ENCODE data around the gene NRIP1. TPM values are rescaled to one million over a fixed set of nuclear protein-coding genes. Genes with fewer than 3 reads are reported as not detected.

Gene NRIP1
- total and polyA plus RNA-seq, 12 donors: 8.0 to 75.8 (median 46.0) TPM

GRCh38 chr21:14968029-14968428, 96.8 kb downstream of the NRIP1 start:
- no peaks in the 10 kb centered on the region for H3K4me1 ChIP-seq (replicated peaks in 1 of 2)
- TF ChIP-seq POLR2A (IDR thresholded peaks at IDR 0.05) (no peak), CTCF (IDR thresholded peaks at IDR 0.05) (no peak)
- DNase-seq: no peak
- H3K36me3 ChIP-seq (replicated peaks in 1 of 2): peaks cover 0 to 19% of the 10 kb centered on the region in 2 donors
- H3K4me3 ChIP-seq: no peak overlapping the region
- no peaks in the 10 kb centered on the region for H3K27me3 ChIP-seq
- no peak overlapping the region for H3K27ac ChIP-seq
- no peaks in the 10 kb centered on the region for H3K9me3 ChIP-seq (replicated peaks in 1 of 3)
- WGBS, 4 donors: 91 to 98% (median 96%) methylated on average over 5 of the region's 5 CpGs
- intact Hi-C loops (cut with DNase I): no loop called here

GRCh38 chr21:14964621-14965020, 100.2 kb downstream of the NRIP1 start:
- no peaks in the 10 kb centered on the region for H3K27me3 ChIP-seq
- 69 to 86% (median 83%) methylated on average over 6 of the region's 6 CpGs for WGBS, 4 donors
- H3K36me3 ChIP-seq (replicated peaks in 1 of 2): peaks cover 0 to 19% of the 10 kb centered on the region in 2 donors
- no peak for TF ChIP-seq POLR2A (IDR thresholded peaks at IDR 0.05)
- no peak for TF ChIP-seq CTCF (IDR thresholded peaks at IDR 0.05)
- intact Hi-C loops (cut with DNase I): no loop called here
- H3K4me1 ChIP-seq (replicated peaks in 1 of 2): no peaks in the 10 kb centered on the region
- H3K9me3 ChIP-seq (replicated peaks in 1 of 3): no peaks in the 10 kb centered on the region
- DNase-seq: no peak
- no peak overlapping the region for H3K27ac ChIP-seq
- no peak overlapping the region for H3K4me3 ChIP-seq

- intact Hi-C loops (cut with DNase I): no loop called here
- WGBS, 4 donors: 59 to 77% (median 74%) methylated on average over 3 of the region's 3 CpGs
- H3K27ac ChIP-seq: no peak overlapping the region
- no peak for DNase-seq
- H3K27me3 ChIP-seq: no peaks in the 10 kb centered on the region
- H3K36me3 ChIP-seq (replicated peaks in 1 of 2): peaks cover 0 to 5% of the 10 kb centered on the region in 2 donors
- no peaks in the 10 kb centered on the region for H3K4me1 ChIP-seq (replicated peaks in 1 of 2)
- H3K4me3 ChIP-seq: no peak overlapping the region
- H3K9me3 ChIP-seq (replicated peaks in 1 of 3): no peaks in the 10 kb centered on the region
- TF ChIP-seq CTCF (IDR thresholded peaks at IDR 0.05): no peak
- TF ChIP-seq POLR2A (IDR thresholded peaks at IDR 0.05): no peak
Measured at GRCh38 chr21:14962217-14962616, 102.6 kb downstream of the NRIP1 start.

GRCh38 chr21:14961502-14961901, 103.3 kb downstream of the NRIP1 start:
- intact Hi-C loops (cut with DNase I): no loop called here
- TF ChIP-seq POLR2A (IDR thresholded peaks at IDR 0.05): no peak
- TF ChIP-seq CTCF (IDR thresholded peaks at IDR 0.05): no peak

More at GRCh38 chr21:14961502-14961901, 103.3 kb downstream of the NRIP1 start:
- Histone ChIP-seq H3K27ac (no peak overlapping the region), H3K9me3 (replicated peaks in 1 of 3) (no peaks in the 10 kb centered on the region), H3K4me1 (replicated peaks in 1 of 2) (no peaks in the 10 kb centered on the region), H3K27me3 (no peaks in the 10 kb centered on the region), H3K36me3 (replicated peaks in 1 of 2) (no peaks in the 10 kb centered on the region), H3K4me3 (no peak overlapping the region)
- DNase-seq: no peak
- WGBS, 4 donors: 92 to 94% (median 93%) methylated on average over 3 of the region's 3 CpGs
